Ishikawa (cell line): ENCODE measurements around the gene KRTAP10-4.

Experiments
- CEBPB ChIP-seq: IDR thresholded peaks from 2 replicates; pipeline ENCODE4 v1.6.1; 2012
- CREB1 ChIP-seq: IDR thresholded peaks from 2 replicates; pipeline ENCODE4 v1.6.1; 2012; ENCODE audit warnings: low read depth
- EGR1 ChIP-seq: IDR thresholded peaks from 2 replicates; pipeline ENCODE4 v1.6.1; 2012
- EP300 ChIP-seq: IDR thresholded peaks from 2 replicates; pipeline ENCODE4 v1.6.1; 2012; ENCODE audit warnings: borderline replicate concordance
- FOXM1 ChIP-seq: IDR thresholded peaks from 2 replicates; pipeline ENCODE4 v1.6.1; 2012; ENCODE audit warnings: low read depth, borderline replicate concordance
- NFIC ChIP-seq: IDR thresholded peaks from 2 replicates; pipeline ENCODE4 v1.6.1; 2012
- RAD21 ChIP-seq: IDR thresholded peaks from 2 replicates; pipeline ENCODE4 v1.6.1; 2012; ENCODE audit warnings: low read depth
- TAF1 ChIP-seq: IDR thresholded peaks from 2 replicates; pipeline ENCODE4 v1.6.1; 2012; ENCODE audit warnings: low read depth, mild to moderate bottlenecking
- TCF12 ChIP-seq: IDR thresholded peaks from 2 replicates; pipeline ENCODE4 v1.6.1; 2012; ENCODE audit warnings: low read depth
- TEAD4 ChIP-seq: IDR thresholded peaks from 2 replicates; pipeline ENCODE4 v1.6.1; 2012
- YY1 ChIP-seq: IDR thresholded peaks from 2 replicates; pipeline ENCODE4 v1.6.1; 2012; ENCODE audit warnings: low read depth
- ZBTB7A ChIP-seq: IDR thresholded peaks from 2 replicates; pipeline ENCODE4 v1.6.1; 2012; ENCODE audit warnings: low read depth
- TF ChIP-seq, protein P1 (sequence below): IDR thresholded peaks from 2 replicates; pipeline ENCODE4 v1.6.1; 2012
- TF ChIP-seq, protein P2 (sequence below): IDR thresholded peaks from 2 replicates; pipeline ENCODE4 v1.6.1; 2012; ENCODE audit warnings: low read depth, mild to moderate bottlenecking
- TF ChIP-seq, protein P3 (sequence below): IDR thresholded peaks from 2 replicates; pipeline ENCODE4 v1.6.1; 2012

KRTAP10-4 gene

DNA sequence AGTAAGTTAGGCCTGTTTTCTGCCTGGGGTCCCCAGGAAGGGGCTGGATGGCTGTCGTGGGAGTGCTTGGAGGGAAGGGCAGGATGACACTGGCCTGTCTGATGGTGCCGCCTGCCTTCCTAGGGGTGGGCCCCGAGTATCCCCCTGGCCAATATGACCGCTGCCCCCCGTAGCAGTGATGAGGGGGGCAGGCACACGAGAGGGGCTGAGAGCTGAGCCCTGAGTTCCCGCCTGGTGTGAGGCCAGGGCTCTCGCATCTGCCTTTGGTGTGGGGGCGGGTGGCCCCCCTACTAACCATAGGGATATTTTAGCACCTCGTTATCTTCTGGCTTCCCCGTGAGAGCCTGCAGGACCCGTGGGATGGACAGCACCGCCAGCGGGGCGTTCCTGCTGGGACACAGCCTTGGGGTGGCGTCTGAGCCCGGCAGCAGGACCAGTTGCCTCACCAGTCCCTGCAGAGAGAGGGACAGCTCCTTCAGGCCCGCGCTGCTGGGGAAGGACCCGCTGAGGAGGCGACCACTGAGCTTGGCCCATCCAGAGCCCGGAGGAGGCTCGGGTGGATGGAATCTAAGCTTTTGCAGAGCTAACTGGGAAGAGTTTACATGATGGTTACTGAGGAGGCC, 43.9 kb upstream of the KRTAP10-4 start:
- no peak for TF ChIP-seq NFIC
- TF ChIP-seq, protein P1, sequence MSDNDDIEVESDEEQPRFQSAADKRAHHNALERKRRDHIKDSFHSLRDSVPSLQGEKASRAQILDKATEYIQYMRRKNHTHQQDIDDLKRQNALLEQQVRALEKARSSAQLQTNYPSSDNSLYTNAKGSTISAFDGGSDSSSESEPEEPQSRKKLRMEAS: no peak
- TF ChIP-seq TAF1: no peak
- TF ChIP-seq EGR1: no peak
- TF ChIP-seq, protein P2, sequence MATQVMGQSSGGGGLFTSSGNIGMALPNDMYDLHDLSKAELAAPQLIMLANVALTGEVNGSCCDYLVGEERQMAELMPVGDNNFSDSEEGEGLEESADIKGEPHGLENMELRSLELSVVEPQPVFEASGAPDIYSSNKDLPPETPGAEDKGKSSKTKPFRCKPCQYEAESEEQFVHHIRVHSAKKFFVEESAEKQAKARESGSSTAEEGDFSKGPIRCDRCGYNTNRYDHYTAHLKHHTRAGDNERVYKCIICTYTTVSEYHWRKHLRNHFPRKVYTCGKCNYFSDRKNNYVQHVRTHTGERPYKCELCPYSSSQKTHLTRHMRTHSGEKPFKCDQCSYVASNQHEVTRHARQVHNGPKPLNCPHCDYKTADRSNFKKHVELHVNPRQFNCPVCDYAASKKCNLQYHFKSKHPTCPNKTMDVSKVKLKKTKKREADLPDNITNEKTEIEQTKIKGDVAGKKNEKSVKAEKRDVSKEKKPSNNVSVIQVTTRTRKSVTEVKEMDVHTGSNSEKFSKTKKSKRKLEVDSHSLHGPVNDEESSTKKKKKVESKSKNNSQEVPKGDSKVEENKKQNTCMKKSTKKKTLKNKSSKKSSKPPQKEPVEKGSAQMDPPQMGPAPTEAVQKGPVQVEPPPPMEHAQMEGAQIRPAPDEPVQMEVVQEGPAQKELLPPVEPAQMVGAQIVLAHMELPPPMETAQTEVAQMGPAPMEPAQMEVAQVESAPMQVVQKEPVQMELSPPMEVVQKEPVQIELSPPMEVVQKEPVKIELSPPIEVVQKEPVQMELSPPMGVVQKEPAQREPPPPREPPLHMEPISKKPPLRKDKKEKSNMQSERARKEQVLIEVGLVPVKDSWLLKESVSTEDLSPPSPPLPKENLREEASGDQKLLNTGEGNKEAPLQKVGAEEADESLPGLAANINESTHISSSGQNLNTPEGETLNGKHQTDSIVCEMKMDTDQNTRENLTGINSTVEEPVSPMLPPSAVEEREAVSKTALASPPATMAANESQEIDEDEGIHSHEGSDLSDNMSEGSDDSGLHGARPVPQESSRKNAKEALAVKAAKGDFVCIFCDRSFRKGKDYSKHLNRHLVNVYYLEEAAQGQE: peak; percentile 26; the same call in 1 of the 2 replicates
- TF ChIP-seq EP300: no peak

DNA sequence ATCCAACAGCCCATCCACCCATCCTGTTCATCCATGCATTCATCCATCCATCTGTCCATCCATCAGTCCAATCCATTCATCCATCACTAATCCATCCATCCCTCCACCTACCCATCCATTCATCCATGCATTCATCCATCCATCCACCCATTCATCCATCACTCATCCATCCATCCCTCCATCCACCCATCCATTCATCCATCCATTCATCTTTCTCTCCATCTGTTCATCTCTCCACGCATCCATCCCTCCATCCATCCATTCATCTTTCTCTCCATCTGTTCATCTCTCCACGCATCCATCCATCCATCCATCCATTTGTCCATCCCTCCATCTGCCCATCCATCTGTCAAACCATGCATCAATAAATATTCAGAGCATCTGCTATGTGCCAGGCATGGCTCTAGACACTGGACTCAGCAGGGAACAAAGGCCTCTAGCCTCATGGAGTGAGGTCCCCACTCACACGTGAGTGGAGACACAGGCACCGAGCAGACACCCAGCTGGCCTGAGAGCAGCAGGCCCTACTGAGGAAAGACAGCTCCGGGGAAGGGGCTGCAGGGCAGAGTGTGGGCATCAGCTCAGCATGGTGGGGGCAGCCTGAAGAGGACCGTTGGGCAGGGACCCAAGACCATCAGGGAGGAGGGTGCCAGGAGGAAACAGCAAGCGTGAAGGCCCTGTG, 43.2 kb upstream of the KRTAP10-4 start:
- no peak for TF ChIP-seq NFIC
- TF ChIP-seq CREB1: no peak
- no peak for TF ChIP-seq TCF12
- TF ChIP-seq, protein P1: no peak
- no peak for TF ChIP-seq ZBTB7A
- TF ChIP-seq FOXM1: no peak
- TF ChIP-seq RAD21: no peak
- TF ChIP-seq, protein P2: no peak
- no peak for TF ChIP-seq CEBPB
- TF ChIP-seq EGR1: no peak
- TF ChIP-seq TAF1: no peak
- TF ChIP-seq EP300: no peak
- TF ChIP-seq, protein P3, sequence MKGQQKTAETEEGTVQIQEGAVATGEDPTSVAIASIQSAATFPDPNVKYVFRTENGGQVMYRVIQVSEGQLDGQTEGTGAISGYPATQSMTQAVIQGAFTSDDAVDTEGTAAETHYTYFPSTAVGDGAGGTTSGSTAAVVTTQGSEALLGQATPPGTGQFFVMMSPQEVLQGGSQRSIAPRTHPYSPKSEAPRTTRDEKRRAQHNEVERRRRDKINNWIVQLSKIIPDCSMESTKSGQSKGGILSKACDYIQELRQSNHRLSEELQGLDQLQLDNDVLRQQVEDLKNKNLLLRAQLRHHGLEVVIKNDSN: no peak
- no peak for TF ChIP-seq TEAD4
- TF ChIP-seq YY1: no peak

DNA sequence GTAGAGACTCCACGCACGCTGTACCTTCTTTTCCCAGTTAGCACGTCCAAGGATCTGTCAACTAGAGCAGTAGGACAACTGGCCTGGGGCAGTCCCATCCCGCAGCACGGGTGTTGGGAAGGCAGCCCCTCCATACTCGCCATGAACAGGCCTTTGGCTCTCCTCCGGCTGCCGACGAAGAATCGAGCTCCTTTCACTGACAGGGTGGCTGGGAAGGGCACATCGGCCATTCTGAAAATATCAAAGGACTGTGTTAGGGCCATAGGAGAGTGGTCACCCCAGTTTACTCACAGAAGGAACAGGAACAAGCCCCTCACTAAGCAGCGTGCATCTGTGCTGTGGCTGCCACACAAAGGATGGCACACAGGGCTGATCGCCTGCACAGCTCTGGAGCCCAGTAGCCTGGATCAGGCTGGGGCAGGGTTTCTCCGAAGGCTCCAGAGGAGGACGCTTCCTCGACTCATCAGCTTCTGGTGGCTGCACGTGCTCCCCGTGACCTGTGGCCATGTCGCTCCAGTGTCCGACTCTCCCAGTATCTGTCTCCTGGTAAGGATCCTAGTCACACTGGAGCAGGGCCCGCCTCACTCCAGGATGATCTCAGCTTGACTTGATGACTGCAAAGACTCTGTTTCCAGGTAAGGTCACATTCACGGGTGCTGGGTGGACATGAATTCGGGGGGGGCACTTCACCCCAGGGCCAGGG, 42.5 kb upstream of the KRTAP10-4 start:
- TF ChIP-seq ZBTB7A (no peak), CEBPB (no peak), CREB1 (no peak), TCF12 (no peak), EP300 (no peak), NFIC (no peak), RAD21 (no peak), FOXM1 (no peak), TEAD4 (no peak), EGR1 (no peak), YY1 (no peak), TAF1 (no peak)
- TF ChIP-seq, protein P1: no peak
- TF ChIP-seq, protein P3: no peak
- TF ChIP-seq, protein P2: no peak
